ENCODE data around the gene ZNF320. TPM values are rescaled to one million over a fixed set of nuclear protein-coding genes. Genes with fewer than 3 reads are reported as not detected.

The ZNF320 gene
- 8.0 and 13.5 TPM in 2 replicates for total RNA-seq (2014; rRNA removed; shearing (Covaris generic))
- total RNA-seq (2022): 16.1 and 16.9 TPM in 2 replicates
- percentile 85 among the genes with signal in this experiment for Bru-seq, nascent RNA
- BruChase-seq, experiment 1, labeled RNA remaining after a 6-hour chase: percentile 80 among the genes with signal in this experiment
- percentile 87 among the genes with signal in this experiment for BruChase-seq, experiment 2, labeled RNA remaining after a 2-hour chase
- long read RNA-seq, partial matches to known transcripts: 3 of 5 reads
- long read RNA-seq, other reads (novel, unspliced or antisense): 2 of 5 reads

DNA sequence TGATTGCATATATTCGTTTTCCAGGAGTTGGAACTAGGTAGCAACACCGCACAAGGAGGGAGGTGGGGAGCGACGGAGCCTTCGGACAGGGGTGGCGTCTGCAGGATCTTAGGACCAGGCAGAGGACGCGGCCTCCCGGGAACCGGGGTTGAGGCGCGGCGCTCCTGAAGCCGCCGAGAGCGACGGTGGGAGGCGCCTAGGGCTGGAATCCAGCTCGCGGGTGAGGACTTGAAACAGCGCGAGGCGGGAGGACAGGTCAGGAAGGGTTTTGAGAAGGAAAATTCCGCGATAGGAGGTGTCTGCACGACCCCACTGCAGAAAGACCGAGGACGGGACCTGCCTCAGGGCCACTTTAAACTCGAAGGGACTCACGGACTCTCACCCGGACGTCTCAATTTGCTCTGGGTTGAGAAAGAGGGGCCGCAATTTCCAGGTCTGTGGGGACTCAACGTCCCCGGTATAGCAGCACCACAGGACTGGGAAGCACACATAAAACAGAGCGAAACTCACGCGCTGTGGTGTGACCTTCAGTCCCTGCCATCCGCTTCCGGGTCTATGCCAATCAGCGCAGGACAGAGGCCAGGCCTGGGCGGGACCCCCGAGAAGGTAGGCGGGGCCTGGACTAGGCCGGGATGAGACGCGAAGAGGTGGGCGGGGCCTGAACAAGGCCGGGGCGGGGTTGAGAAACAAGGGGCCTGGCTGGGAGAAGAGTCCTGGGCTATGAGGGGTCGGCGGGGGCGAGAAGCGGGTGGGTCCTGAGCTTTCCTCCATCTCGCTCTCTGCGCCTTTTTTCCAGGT lies at the start of gene ZNF320:
TSS of gene ZNF320 (minus strand) at position 498 of the 798 bp plus-strand sequence. CDS start 7,380 bp downstream, outside the sequence.
- Histone ChIP-seq H3K4me3 (ENCODE audit: low read depth, low read length, poor library complexity, severe bottlenecking) (peak within 1 kb of the TSS; percentile 79), H2AFZ (ENCODE audit: low read length) (peak within 1 kb of the TSS; percentile 69), H3K79me2 (ENCODE audit: insufficient read depth, low read depth, low read length) (peaks cover 20% of the 10 kb centered on the region; the same call in 1 of the 2 replicates), H3K4me1 (ENCODE audit: insufficient read depth, low read length, poor library complexity, severe bottlenecking) (peaks cover 5% of the 10 kb centered on the region), H3K27ac (ENCODE audit: low read depth, low read length, poor library complexity, severe bottlenecking) (peak within 1 kb of the TSS; percentile 44), H3K36me3 (ENCODE audit: insufficient read depth, low read length) (peaks cover 23% of the 10 kb centered on the region), H3K9me2 (ENCODE audit: insufficient read depth, low read length) (no peaks in the 10 kb centered on the region), H3K9me3 (ENCODE audit: low read length) (no peaks in the 10 kb centered on the region), H4K20me1 (ENCODE audit: insufficient read depth, low read length) (no peaks in the 10 kb centered on the region), H3K4me2 (ENCODE audit: low read length) (peak within 1 kb of the TSS; percentile 70)
- POLR2A ChIA-PET: interaction anchor here (0.6 kb wide), 1 partner anchor 46 kb away, joined by 3 read pairs; no protein-coding TSS in a partner anchor
- TF ChIP-seq EZH2phosphoT487 (IDR thresholded peaks at IDR 0.05; ENCODE audit: borderline replicate concordance, low read depth, low read length): no peak
- TF ChIP-seq, protein P1, sequence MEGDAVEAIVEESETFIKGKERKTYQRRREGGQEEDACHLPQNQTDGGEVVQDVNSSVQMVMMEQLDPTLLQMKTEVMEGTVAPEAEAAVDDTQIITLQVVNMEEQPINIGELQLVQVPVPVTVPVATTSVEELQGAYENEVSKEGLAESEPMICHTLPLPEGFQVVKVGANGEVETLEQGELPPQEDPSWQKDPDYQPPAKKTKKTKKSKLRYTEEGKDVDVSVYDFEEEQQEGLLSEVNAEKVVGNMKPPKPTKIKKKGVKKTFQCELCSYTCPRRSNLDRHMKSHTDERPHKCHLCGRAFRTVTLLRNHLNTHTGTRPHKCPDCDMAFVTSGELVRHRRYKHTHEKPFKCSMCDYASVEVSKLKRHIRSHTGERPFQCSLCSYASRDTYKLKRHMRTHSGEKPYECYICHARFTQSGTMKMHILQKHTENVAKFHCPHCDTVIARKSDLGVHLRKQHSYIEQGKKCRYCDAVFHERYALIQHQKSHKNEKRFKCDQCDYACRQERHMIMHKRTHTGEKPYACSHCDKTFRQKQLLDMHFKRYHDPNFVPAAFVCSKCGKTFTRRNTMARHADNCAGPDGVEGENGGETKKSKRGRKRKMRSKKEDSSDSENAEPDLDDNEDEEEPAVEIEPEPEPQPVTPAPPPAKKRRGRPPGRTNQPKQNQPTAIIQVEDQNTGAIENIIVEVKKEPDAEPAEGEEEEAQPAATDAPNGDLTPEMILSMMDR (conservative IDR thresholded peaks at IDR 0.05; ENCODE audit: low read length): no peak
- no TSS peak for BruUV-seq (replicated peaks)
- CTCF ChIA-PET (ENCODE audit: unreplicated experiment): no interaction called here
- peak; percentile 97 for DNase-seq (ENCODE audit: low spot score)
- intact Hi-C loops (cut with micrococcal nuclease; ENCODE audit: unreplicated experiment): no loop called here

DNA sequence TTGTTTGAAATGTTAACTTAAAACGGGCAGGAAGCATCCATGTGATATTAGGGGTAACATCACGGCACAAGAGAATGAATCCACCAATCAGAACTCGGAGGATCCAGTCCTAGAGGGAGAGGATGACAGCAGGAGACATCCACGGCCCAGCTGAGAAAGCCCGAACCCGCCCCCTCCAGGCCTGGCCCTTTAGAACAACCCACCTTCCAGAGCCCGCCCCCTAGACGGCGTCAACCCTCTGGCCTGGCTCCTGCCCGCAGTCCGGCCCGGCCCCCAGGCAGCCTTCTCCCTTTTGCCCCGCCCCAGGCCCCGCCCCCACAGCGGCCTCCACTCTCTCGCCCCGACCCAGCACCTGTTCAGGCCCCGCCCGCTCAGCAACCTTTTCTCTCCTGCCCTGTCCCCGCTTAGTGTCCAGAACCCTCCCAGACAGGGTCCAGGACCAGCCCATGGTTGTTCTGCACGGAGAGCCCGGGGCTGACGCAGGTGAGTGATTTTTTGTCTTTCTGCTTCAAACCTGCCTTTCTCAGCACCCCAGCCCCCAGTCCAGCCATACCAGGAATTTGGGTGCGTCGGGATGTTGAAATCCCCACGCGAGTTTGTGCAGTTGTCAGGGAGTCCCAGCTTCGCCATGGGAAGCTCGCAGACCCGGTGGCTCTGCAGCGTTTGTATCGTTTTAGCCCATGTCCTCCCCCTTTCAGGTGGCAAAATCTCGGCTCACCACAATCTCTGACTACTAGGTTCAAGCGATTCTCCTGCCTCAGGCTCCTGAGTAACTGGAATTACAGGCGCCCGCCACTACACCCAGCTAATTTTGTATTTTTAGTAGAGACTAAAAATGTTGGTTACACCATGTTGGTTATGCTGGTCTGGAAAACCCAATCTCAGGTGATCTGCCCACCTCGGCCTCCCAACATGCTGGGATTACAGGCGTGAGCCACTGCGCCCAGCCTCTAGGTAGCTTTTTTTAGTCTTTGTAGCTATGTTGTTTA lies 49.2 kb upstream of the ZNF320 start:
- intact Hi-C loops (cut with micrococcal nuclease; ENCODE audit: unreplicated experiment): no loop called here
- H3K27ac ChIP-seq (ENCODE audit: low read depth, low read length, poor library complexity, severe bottlenecking): no peak overlapping the region
- no peak overlapping the region for H2AFZ ChIP-seq (ENCODE audit: low read length)
- no peak for TF ChIP-seq EZH2phosphoT487 (IDR thresholded peaks at IDR 0.05; ENCODE audit: borderline replicate concordance, low read depth, low read length)
- TF ChIP-seq, protein P1 (conservative IDR thresholded peaks at IDR 0.05; ENCODE audit: low read length): no peak
- no peak overlapping the region for H3K4me3 ChIP-seq (ENCODE audit: low read depth, low read length, poor library complexity, severe bottlenecking)
- H3K4me2 ChIP-seq (ENCODE audit: low read length): no peak overlapping the region
- POLR2A ChIA-PET: no interaction called here
- peaks cover 6% of the 10 kb centered on the region; the same call in 1 of the 2 replicates for H3K79me2 ChIP-seq (ENCODE audit: insufficient read depth, low read depth, low read length)
- no TSS peak for BruUV-seq (replicated peaks)
- H3K9me3 ChIP-seq (ENCODE audit: low read length): peaks cover 26% of the 10 kb centered on the region; the same call in 1 of the 2 replicates
- H4K20me1 ChIP-seq (ENCODE audit: insufficient read depth, low read length): no peaks in the 10 kb centered on the region
- H3K36me3 ChIP-seq (ENCODE audit: insufficient read depth, low read length): peaks cover 33% of the 10 kb centered on the region
- CTCF ChIA-PET (ENCODE audit: unreplicated experiment): no interaction called here
- DNase-seq (ENCODE audit: low spot score): peak; percentile 13
- peaks cover 3% of the 10 kb centered on the region for H3K4me1 ChIP-seq (ENCODE audit: insufficient read depth, low read length, poor library complexity, severe bottlenecking)
- no peaks in the 10 kb centered on the region for H3K9me2 ChIP-seq (ENCODE audit: insufficient read depth, low read length)

All from OCI-LY7 (cell line).